ENCODE measurements around the gene CDK14.

DNA sequence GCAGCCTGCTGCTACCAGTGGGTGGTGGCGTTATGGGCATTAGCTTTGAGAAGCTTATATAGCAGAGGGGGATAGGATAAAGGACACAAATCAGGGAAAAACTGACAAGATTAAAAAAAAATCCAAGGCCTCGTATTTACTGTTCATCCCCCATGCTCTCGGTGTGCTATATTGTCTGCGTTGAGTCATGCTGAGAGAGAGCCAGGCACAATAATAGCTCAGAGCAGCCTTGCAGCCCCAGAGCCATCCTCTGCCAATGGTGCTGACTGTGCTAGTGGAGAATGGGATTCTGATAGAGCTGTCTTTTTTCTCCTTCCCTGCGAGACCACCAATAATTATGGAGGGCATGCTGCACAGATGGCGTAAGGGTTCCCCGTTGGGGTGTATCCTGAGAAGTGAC, 616.5 kb downstream of the CDK14 start:
- TF ChIP-seq, protein P1, sequence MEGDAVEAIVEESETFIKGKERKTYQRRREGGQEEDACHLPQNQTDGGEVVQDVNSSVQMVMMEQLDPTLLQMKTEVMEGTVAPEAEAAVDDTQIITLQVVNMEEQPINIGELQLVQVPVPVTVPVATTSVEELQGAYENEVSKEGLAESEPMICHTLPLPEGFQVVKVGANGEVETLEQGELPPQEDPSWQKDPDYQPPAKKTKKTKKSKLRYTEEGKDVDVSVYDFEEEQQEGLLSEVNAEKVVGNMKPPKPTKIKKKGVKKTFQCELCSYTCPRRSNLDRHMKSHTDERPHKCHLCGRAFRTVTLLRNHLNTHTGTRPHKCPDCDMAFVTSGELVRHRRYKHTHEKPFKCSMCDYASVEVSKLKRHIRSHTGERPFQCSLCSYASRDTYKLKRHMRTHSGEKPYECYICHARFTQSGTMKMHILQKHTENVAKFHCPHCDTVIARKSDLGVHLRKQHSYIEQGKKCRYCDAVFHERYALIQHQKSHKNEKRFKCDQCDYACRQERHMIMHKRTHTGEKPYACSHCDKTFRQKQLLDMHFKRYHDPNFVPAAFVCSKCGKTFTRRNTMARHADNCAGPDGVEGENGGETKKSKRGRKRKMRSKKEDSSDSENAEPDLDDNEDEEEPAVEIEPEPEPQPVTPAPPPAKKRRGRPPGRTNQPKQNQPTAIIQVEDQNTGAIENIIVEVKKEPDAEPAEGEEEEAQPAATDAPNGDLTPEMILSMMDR (IDR thresholded peaks at IDR 0.05) = no peak
- no peak for TF ChIP-seq EZH2 (IDR thresholded peaks at IDR 0.05; ENCODE audit: borderline replicate concordance, insufficient read depth, low read depth, low read length, poor library complexity, severe bottlenecking)
